Activated CD4-positive, alpha-beta T cell treated with anti-CD3 and anti-CD28 coated beads, Interleukin-2, amount 50 U/mL, for 48 hours (primary cell): Measurements from ENCODE around the gene PPIL6.
"Not testable (repeated sequence)": the region's sequence is repeated elsewhere in the genome, so short reads cannot be mapped to it uniquely, and the experiment has no call there.

ENCODE experiments used
- DNase-seq, 2 experiments: peaks; one replicate each; pipeline ENCODE4 v3.0.0-alpha.2; 2020

The PPIL6 gene

DNA sequence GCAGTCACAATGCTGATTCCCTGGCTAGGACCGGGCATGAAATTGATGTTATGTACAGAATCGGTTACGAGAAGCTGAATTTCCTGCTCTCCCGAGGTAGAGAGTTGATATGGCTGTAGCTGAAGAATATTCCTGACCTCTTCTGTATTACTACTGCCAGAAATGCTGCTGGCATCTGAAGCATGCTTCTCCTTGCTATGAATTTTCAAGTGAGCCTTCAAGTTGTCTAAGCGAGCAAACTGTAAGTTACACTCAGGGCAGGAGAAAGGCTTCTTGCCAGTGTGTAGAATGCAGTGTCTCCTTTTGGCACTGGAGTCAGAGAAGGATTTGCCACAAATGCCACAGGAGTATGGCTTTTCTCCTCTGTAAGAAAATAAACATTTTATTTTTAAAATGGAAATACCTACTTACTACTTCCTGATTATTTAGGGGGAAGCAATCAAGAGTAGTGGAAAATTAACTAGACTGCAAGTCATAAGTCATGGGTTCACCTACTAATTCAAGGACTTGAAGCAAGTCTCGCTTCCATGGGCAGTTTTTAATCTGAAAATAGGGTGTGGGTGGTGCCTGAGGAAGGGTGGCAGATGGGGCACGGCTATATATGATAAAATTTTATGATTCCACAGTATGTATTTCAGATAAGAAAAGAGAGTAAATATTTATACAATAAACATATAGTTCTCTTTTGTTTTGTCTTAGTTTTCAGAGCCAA is 25.9 kb upstream of the PPIL6 start:
- no peak for DNase-seq

GRCh38 chr6:109465772-109466171 is 25.3 kb upstream of the PPIL6 start:
- no peak for DNase-seq

DNA sequence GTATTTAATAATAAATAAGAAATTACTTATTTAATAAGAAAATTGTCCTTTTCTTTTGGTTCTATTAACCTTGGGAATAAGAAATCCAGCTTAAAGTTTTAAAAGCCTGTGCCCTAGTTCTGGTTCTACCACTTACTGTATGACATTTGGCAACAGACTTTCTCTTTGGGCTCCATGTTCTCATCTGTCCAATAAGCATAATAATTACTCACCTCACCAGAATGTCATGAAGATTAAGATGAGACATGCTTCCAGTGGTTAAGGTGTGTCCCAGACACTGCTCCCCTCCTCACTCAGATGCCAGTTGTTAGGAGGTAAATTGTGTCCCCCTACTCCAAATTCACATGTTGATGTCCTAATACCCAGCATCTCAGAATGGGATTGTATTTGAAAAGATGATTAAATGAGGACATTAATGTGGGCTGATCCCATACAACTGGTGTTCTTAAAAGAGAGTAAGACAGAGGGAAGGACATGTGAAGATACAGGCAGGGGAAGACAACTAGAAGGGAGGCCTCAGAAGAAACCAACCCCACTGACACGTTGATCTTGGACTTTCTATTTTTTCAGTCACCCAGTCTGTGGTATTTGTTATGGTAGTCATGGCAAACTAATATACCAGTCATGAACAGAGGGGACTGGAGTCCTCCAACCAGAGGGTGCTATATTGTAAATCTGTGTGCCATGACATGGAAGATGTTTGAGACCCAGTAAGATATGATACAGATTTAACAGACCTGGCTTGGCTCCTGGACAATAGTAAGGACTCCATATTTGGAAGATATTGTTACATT is 21.5 kb upstream of the PPIL6 start:
- DNase-seq, result no peak

DNA sequence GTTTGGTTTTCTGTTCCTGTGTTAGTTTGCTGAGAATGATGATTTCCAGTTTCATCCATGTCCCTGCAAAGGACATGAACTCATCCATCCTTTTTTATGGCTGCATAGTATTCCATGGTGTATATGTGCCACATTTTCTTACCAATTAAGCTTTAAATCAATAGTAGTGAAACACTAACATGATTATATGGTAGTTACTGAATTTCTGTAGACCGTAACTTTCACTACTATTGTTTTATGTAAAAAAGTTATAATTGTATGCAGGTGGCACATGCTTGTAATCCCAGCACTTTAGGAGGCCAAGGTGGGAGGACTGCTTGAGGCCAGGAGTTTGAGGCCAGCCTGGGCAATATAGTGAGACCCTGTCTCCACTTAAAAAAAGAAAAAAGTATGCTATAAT is 20.8 kb upstream of the PPIL6 start:
- not testable (repeated sequence) for DNase-seq

- no peak for DNase-seq
These were observed 19.9 kb upstream of the PPIL6 start for GRCh38 chr6:109460161-109460829.

GRCh38 chr6:109458774-109459531 is 18.5 kb upstream of the PPIL6 start:
- peak in 1 of 2 experiments; percentile 46 for DNase-seq

DNA sequence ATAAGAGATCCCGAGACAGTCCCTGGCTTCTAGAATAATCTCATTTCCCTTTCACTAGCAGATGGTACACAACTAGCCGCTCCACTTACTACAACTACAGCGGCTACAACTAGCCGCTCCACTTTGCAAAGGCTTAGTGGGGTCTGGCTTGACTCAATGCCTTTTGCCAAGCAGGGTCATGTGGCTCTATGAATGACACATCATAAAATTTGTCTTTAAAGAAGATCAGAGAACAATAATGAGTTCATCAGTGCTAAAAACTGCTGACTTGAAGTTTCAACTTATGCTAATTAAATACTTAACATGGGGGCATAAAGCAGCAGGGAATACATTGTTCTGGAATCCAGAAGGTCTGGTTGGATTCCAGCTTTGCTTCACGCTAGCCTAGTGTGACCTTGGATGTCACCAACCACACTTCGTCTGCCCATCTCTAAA is 17.2 kb upstream of the PPIL6 start:
- DNase-seq, result no peak

GRCh38 chr6:109456710-109457561 is 16.5 kb upstream of the PPIL6 start:
- no peak for DNase-seq

DNA sequence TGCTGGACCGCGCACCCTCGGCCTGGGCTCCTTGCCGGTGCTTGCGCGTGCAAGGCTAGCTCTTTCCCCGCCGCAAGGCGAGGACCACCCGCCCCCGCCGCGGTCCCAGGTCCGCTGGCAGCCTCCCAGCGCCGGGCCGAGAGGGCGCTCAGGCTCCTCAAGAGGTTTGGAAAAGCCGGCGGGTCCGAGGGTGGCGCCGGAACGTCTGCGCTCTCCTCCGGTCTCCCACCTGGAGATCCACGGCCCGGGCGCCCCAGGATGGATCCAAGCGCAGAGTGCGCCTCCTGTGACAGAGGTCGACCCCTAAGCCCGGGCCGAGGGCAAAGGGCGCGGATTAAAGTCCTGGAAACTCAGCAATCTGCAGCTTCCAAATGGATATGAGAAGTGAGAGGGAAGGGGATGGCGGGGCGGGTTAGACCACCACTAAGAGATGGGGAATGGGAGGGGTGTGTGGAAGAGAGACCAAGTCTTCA is 15.7 kb upstream of the PPIL6 start:
- DNase-seq, result no peak

DNA sequence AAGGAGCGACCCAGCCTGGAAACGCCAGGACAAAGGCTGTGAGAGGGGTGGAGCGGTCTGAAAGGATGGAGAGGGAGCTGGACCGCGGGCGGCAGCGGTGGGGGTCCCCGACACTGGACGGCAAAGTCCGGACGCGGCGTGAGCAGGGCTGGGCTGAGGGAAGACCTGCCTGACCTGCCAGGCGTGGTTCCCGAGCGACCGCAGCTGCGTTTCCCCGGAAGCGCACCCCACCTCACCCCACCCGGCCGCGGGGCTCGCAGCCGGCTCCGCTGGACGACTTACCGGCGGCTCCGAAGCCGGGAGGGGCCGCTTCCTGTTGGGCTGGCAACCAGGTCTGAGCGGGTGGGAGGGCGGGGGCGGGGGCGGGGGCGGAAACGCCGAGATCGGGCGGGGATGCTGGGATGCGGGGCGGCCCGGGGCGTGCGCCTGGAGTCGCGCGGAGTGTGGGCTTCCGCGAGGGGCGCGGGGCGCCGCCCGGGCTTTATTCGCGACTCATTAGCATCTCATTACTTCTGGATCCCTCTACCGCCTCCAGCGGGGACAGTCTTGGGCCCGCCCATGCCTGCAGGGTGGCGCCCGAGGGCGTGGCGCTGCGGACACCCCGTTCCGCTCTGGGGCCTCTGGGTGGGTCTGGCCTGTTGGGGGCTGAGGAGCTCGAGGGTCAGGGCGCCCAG is 15.1 kb upstream of the PPIL6 start, which contains the start of gene MICAL1:
Gene MICAL1, minus strand, starts transcription at position 336 of the 674 bp plus-strand sequence. CDS start 1,576 bp downstream, outside the sequence.
- peak; percentile 61 to 71 for DNase-seq

GRCh38 chr6:109454496-109455436 is 14.3 kb upstream of the PPIL6 start:
- peak; percentile 65 to 72 for DNase-seq

DNA sequence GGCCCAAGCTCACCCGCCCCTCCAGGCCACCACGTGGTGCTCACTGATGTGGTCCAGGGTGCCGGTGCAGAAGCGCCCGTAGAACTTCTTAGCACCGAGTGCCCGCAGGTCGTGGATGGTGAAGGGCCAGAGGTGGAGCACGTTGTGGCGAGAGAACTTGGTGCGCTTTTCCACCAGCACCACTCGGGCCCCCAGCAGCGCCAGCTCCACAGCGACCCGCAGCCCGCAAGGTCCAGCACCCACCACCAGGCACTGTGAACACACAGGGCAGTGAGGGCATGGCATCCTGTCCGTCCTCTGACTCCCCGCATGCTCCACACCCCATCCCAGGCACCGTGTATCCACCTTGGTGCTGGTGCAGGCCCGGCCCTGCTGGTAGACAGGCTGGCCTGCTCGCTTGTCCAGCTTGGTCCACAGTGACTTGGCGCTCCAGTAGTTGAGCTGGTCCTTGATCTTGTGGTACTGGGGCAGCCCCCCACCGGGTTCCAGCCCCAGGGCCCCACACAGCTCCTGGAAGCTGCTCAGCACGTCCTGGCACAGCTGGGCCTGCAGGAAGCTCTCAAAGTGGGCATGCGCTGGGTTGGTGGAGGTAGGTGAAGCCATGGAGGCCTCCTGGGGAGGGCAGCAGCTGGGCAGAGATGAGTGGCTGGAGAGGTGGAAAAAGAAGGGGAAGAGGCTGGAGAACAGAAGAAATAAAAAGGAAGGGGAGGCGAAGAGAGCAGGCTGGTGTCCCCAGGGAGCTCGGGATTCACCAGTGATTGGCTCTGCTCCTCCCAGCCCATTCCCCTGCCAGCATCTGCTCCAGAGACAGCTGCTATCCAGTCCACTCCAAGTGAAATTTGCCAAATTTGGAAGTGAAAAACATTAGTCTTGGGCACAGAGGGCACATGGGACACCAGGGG is 13.4 kb upstream of the PPIL6 start:
- DNase-seq, result no peak

DNA sequence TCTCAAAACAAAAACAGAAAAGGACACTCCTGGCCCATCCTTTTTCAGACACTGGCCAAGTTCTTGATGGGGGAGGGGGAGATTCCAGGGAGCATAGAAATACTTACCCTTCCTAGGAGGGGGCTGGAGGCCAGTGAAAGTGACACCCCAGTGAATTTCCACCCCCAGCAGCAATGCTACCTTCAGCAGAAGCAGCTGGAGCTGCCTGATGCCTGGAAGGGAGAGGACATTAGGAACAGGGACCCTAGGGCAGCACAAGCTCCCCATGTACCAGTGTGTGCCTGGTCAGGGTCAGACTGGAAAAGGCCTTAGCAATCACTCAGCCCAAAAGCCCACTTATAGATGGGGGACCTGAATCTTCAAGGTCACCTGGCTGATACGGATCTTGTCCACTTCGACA is 12.7 kb upstream of the PPIL6 start:
- DNase-seq, result no peak

DNA sequence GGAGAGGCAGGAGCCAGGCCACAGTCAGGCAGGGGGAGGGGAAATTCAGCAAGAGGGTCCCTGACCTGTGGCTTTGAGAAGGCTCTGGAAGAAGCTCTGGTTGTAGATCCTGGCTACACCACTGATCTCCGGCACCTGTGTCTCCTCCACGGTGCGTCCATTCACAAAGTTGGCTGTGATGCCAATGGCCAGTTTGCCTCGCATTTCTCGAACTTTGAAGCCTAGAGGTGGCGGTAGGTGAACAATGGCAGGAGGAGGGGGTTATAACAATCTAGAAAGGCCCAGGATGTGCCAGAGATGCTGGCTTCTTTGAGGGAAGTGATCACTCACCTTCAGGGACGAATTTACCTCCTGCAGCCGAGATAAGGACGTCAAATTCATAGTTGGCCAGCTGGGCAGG is 11.8 kb upstream of the PPIL6 start:
- DNase-seq, result no peak

GRCh38 chr6:109451376-109451775 is 10.9 kb upstream of the PPIL6 start:
- no peak for DNase-seq

- no peak for DNase-seq
These were observed 10.4 kb upstream of the PPIL6 start for GRCh38 chr6:109450801-109451200.

DNA sequence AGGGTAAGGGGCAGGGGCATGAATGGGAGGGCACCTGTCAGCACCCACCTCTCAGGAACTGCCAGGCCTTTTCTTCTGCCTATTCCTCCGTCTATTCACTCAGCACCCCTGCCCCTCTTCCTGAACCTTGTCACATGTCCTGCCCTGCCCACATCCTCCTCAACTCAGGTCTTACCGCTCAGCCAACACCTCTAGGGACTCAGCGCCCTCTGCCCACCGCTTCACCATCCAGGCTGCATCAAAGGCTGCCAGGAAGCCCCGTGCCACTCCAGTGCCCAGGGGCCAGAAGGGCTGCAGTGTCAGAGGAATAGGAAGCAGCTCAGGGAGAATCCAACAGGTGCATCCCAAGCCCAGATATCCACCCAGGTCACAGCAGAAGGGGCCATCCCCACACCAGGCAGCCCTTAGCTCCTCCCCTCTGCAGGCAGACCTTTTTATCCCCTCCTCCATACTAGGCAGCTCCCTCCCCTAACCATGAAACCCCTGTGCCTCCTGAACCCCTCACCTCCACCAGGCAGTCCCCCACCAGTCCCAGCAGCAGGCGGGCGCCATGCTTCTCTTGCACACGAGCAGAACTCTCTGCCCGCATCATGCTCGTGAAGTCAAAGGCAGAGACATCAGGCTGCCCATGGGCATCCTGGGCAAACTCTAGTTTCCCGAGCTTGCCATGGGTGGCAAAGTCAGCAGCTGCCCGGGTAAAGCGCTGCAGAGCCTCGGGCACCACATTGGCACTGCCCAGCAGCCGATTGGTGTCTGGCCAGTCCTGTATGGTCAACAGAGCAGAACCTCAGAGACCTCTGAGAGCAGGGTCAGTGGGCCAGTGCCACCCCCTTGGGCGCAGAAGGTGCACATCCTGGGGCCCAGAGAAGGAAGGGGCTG is 9.6 kb upstream of the PPIL6 start:
- DNase-seq, result no peak
